HG03066 (cell line): ENCODE results near the gene COL2A1.

Experiments
- ATAC-seq: cut with Tn5 transposase; IDR thresholded peaks from one replicate; pipeline ENCODE4 v1.9.1; 2021; ENCODE audit warnings: low read depth; ENCODE audit not compliant: unreplicated experiment

Gene COL2A1

DNA sequence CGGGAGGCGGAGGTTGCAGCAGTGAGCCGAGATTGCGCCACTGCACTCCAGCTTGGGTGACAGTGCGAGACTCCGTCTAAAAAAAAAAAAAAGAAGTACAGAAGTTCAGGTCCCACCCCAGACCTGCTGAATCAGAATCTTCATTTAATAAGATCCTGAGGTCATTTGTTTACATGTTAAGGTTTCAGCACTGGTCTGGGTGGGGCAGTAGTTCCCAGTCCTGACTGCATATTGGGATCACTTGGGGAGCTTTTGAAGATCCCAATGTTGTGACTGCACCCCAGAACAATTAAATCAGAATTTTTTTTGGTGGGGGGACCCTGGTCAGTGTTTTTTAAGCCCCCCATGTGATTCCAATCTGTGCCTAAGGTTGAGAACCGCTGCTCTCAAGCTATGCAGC lies 11.7 kb upstream of the COL2A1 start:
- no peak for ATAC-seq

DNA sequence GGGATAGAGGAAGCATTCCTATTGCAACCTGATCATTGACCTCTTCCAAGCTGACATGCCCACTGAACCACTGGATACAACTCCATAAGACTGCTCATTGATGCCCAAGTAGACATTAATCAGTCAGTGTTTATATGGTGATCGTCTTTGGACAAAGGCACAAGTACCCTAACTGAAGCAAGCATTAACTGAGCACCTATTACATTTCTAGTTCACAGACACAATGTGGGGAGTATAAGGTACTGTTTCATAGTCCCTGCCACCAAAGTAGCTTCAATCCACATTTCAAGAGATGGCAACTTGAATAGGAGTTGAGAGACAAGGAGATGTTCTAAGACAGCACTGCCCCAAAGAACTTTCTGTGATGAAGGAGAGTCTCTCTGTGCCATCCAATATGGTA lies 10.9 kb upstream of the COL2A1 start:
- ATAC-seq = no peak

DNA sequence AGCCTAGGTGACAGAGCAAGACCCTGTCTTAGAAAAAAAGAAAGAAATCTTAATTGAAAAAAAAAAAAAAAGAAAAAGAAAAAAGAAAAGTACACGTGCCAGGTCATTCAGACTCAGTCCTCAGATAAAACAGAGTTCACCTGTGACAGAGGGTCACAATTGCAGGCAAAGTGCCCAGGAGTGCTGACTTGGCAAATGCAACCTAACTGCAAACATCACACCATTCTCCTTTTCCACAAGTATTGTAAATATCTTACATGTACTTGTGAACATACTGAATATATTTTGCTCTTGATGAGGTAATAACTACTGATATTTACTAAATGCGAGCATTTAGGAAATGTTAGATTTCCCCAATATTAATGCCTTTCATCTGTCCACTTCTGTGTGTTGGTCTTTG lies 9.0 kb upstream of the COL2A1 start:
- no peak for ATAC-seq

DNA sequence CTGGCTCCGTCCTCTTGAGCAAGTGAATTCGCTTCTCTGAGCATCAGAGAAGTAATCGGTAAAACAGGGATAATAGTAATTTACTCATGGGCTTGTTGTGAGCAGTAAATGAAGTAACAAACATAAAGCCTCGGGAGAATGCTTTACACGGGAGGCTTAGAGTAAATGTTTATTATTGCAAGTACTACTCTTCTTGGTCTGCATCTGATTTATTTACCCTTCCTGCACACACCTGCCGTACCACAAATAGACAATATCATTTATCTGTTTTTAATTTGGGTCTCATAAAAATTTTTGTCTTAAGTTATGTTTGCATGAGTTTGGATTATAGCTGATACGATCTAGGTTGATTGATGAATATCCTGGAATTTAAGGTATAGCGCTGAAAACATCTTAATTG lies 7.8 kb upstream of the COL2A1 start:
- no peak for ATAC-seq

DNA sequence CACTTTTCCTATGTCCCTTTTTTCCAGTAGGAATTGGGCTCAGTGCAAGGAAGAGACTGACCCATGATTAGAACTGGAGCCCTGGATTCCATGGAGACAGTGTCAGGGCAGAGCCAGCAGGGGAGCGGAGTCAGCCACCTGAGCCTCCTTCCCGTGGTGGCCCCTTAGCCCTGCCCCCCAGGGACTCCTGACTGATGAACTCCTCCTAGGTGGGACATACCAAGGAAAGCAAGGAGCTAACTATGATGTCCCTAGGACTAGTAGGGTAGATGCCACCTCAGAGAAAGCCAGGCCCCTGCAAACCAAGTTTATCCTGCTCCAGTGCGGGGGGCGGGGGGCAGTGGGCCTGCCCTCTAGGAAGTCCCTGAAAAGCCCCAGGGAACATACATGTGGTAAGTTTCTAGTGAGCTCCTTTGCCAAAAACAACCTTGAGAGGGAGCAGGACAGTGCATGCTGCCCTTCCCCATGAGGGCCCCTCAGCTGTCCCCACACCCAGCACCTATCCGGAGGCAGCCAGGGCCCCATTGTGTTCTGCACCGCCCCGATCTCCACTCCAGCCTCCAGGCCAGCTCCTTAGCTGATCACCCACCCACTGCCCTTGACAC lies 6.2 kb upstream of the COL2A1 start:
- ATAC-seq = no peak

DNA sequence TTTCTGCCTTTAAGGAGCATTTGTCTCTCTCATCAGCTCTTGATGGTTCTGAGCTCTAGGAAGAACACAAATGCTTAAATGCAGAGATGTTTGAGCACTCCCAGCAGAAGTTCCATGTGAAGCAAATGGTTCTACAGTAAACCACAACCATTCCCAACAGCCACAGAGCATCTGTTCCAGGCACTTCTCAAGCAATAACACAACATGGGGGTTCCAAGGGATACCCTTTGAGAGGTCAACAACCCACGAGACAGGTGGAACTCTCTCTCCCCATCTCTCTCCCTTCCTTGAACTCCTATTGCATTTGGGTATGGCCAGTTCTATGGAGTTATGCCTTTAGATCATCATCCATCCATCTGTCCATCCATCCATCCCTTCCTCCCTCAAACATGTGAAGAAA lies 5.2 kb upstream of the COL2A1 start:
- no peak for ATAC-seq

DNA sequence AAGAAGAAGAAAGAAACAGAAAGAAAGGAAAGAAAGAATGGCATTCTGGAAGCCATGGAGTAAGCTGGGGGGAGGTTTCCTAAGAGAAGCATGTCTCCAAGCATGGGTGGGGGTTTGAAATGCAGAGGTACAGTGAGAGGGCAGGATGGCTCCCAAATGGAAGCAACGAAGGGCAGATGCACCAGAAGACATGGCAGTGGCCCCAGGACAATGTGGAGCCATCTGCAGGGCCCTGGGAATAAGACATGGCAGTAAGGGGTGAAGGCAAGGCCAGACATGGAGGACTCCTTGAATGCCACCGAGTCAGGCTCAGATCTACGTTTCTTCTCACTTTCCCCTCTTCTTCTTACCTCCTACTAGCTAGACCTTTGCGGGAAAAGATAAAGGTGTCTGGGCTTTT lies 4.7 kb upstream of the COL2A1 start:
- no peak for ATAC-seq

DNA sequence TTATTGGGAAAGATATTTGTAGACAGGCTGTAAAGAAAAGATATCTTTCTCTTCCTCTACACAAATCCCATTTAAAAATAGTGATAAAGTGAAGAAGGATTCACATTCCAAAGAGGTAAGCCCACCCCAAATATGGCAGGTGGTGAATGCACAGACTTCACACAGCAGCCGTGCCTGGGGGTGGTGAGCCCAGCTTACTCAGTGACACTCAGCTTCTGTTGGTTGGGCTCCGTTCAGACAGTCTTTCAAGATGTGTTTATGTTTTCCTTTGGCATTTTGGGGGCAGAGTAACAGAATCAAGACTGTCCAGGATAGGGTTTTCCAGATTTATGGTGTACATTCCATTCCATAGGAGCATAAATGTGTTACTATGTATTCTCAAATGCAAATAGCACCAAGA lies 4.1 kb upstream of the COL2A1 start:
- ATAC-seq = no peak

DNA sequence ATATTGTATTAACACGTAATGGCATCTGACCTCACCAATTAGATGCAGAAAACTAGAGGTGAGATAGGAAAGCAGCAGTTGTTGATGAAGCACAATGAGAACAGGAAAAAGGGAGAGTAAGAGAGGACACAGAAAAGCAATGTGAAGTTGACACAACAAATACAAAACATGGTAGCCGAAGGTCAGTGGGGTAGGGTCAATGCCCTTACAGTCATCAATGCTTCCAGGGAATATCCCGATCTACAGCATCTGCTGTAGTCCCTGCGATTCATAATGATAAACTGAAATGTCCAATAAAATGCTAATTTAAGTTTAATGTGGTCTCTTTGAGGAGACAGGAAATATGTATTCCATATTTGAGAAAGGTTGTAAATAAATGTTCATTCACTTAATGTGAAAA lies 2.9 kb upstream of the COL2A1 start:
- no peak for ATAC-seq

DNA sequence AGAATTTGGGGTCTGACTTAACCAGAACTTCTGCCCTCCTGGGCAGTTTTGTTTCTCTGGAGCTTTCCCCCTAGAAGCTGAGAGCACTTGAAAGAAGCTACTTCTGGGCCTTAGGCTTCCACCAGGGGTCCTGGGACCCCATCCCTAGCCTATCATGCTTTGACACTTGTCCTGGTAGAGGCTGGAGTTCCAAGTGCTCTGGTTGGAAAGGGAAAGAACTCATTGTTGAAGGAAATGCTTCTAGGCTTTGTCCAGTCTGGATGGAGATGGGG lies 1.4 kb upstream of the COL2A1 start:
- ATAC-seq = no peak

DNA sequence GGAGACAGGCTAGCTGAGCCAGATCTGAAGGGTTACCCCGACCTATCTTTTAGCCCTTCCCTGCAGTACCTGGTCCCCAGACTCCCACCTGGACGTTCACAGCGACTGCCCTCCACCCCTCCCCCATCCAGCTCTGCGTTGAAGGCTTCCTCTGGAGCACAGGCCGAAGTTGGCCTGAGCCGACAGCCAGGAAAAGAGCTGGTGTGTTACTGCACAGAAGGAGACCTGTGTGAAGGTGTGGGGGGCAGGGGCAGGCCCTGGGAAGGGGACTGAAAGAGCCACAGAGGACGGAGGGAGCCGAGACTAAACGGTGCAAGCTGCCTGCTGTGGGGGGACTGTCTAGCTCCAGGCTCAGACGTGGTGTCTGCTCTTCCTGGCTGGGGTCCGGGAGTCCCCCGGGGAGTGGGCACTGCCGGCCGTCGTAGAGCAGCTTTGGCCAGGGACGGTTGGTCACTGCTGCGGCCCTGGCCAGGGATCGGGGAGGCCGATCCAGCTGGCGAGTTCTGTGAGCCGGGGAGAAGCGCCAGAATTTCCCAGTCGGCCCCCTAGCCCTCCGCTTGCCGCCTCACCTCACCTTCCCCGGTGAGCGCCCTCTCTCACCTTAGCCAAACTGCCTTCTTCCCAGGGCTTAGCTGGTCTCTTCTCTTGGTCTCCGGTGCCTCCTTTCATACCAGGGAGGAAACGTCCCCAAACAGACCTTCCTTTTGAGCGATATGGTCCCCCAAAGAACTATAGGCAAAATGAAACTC lies 899 bp upstream of the COL2A1 start:
- no peak for ATAC-seq

DNA sequence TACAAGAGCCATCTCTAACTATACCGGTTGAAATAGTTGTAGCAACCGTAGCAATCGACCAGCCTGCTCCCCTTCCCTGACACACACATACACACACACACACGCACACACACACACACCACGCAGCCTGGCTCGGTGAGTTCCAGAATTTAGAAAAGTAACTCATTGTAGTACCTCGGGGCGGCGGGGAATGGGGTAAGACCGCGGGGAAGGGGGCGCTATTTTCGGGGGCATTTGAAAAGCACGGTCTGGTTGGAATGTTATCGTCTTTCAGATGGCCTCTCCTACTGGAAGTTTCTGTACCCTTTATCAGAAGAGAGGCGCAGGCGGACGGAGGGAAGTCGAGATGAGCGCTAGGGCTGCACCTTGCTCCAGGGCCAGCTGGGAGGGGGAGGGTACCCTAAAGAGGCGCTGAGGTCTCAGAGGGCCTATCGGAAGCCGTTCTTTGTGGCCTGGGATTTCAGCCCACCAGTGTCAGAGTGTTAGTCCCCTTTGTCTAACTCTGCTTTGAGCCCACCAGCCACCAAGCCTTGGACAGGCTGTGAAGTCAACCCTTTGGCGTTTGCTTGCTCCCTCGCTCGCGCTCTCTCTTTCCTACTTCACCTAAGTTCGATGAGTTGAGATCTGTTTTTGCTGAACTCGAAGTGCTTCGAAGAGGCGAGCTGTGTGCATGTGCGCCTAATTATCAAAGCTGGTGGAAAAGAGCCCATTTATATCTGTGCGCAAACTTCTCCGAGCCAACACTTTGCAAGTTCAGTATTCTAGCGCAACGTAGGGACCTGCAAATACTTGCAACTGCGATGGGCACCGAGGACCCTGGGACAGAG lies 837 bp downstream of the COL2A1 start:
- ATAC-seq = no peak

DNA sequence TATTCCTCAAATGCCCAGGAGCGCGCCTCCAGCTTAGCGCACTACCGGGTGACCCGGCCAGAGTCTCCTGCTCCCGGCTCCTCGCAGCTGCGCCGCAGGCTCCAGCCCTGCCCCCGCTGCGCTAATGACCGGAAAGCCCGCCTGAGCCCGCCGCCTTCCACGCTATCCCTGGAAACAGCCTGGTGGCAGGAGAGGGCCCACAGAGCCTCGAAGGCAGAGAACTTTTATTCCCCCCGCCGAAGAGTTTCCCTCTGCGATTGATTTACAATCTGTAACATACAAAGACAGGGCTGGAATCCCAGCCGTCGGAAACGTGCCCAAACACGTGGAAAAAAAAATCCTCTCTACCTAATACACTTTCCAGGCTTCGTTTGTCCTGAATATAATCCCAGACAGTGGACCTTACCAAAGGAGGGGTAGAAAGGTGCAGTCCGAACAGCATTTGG lies 1.5 kb downstream of the COL2A1 start:
- ATAC-seq = no peak

DNA sequence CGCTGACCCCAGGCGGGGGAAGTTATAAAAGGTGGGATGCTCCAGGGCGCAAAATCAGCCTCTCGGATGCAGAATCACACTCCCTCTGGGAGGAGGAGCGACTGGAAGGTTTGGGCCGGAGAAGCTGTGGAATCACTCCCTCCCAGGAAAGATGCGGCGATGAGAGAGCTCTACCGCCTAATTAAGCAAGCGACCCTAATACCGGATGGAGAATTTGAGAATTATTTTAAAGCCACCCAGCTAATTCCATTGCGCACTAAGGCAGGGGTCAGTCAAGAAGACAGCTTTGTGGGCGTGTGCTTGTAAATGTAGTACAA lies 1.9 kb downstream of the COL2A1 start:
- no peak for ATAC-seq

DNA sequence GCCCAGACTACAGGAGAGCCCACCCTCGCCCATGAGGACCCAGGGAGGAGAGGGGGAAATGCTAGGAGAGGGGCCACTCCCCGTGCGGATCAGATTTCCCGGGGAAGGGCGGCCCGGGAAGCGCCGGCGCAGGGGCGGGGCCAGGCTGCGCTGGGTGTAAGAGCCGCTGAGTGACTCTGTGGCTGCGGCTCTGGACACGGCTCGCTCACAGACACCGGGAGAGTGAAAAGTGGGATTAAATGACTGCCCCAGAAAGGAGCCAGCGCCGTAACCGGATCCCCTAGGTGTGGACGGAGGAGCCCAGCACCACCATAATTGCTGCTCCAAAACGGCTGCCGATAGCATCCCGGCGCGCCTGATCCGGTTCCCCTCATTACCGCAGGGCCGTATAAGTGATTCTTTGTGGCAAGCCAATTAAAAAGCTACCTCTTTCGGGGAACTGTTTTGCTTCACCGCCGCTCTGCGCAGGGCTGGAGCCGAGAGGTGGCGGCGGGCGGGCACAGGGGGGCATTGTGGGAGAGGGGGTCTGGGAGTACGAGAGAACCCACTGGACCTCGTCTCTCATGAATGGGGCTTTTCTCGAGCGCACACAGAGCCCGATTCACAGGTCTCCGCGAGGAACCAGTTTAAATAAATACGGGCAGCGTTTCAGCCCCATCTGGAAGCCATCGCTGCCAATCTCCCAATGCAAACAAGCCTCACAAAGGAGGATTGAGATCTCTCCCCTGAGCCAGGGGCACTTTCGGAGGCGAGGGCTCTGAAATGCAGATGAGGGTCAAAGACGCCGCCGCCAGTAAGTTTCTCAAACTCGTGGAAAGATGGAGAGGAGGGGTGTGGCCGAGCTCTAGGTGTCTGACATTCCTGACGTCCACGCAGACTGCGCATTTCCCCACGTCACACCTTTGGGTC lies 2.5 kb downstream of the COL2A1 start:
- ATAC-seq = no peak

DNA sequence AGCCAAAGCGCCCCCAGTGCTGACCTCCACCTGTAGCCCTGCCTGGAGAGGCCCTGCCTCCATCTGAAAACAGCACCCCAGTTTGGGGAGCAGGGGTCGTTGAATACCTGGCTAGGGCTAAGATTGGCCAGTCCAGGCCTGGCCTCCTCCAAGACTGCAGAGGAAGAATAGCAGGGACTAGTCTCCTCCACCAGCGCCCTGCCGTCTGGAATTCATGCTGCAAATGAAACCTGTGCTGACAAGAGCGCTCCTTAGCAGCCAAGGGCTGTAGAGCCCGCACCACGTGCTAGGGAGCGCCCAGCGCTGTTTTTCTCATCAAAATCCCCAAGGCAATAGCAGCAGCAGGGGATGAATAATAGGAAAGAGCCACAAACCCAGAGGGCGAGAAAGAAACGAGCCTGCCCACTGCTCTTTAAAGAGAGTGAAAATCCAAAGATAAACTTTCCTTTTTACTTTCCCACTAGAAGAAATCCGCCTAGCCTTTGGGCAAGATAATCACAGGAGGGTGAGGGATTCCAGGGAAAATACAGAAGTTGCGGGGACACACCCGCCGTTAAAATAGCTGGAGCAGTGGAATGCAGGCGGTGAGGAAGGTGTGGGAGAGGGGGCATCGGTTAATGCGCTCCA lies 3.3 kb downstream of the COL2A1 start:
- ATAC-seq = no peak

DNA sequence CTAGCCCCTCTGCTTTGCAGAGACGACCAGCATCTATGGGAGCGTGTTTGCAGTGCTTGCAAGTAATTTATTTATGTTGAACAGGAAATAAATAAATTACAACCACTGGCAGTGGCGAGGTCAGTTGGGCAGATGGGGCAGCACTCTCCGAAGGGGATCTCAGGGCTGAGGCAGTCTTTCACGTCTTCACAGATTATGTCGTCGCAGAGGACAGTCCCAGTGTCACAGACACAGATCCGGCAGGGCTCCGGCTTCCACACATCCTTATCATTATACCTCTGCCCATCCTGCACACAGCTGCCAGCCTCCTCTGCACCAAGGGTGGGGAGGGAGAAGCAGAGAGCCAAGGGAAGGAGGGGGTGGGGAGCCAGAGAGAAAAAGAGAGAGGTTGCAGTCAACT lies 4.5 kb downstream of the COL2A1 start:
- ATAC-seq = no peak

DNA sequence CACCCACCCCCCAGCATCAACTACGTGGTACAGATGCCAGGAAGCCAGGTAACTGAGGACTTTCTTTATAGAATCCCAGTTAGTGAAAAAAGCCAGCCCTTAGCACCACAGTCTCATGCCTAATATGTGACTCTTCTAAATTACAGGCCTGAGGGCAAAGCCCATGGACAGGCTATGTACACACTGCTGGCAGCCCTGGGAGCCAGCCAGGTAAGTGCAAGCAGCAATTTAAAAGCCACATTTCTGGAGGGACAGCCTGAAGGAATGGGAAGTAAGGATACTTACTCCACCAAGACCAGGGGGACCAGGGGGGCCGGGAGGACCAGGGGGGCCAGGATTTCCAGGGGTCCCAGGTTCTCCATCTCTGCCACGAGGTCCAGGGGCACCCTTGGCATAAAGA lies 7.0 kb downstream of the COL2A1 start:
- no peak for ATAC-seq

DNA sequence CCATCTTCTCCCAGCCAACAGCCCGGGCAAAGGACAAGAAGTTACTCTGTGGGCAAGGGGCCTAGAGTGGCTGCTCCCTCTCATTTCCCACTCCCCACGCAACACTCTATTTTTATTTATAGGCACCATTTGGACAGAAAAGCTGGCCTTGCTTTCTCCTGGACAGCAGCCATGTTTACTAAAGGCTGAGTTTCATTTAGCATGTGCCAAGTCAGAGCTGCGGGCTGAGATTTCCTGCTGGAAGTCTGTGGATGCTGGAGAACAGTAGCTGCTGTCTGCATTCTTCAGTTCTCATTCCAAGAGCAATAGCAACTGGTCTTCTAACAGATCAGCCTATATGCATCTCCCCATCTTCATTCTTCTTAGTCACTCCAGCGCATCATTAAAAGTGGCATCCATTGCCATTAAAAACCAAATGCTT lies 8.3 kb downstream of the COL2A1 start:
- ATAC-seq = no peak

DNA sequence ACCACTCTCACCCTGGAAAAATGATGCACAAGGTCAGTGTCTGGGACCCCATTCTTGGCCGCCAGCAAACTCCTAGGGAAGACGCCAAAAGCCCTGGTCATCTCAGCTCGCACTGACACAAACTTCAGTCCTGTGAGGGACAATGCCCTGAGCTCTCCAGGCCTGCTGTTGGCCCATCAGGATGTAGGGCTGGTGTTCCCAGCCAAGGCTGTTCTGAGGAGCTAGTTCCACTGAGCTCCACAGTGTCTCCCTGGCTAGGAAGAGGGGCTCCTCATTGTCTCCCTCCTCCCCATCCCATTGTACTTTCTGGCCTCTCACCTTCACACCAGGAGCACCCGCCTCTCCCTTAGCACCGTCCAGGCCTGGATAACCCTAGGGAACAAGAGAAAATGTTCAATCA lies 10.8 kb downstream of the COL2A1 start:
- ATAC-seq = no peak

DNA sequence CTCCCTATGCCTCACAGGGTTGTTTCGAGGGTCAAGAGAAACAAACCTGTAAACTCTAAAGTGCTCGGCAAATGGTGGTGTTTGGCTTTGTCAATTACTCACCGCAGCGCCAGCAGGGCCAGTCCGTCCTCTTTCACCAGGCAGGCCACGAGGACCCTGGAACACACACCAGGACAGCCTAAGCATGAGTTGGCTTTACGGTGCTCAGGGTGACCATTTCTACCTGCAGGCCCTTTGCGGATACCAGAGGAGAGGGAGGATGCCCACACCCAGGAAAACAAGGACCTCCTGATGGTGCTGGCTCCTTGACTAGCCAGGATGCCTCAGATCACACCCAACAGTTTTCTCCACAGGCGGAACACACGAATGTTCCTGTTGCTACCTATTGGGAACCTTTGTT lies 11.5 kb downstream of the COL2A1 start:
- ATAC-seq = no peak
